ENCODE results near the gene HIVEP2.

Gene HIVEP2

DNA sequence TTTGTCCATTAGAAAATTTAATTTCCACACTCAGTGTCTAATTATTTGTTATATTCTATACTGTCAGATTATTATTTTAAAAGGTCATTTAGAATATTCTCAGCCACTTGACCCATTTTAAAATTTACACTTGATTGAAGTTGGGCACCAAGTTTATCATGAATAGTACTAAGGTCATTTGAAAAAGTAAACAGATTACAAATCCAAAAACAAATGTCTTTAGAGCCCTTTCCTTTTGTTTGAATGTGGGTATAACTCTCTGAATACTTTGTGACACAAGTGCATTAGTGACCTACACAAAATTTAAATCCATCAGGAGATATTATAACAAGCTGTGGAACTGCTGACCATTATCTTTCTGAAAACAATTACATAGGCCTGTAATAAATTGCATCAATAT lies 11.3 kb downstream of the HIVEP2 start:
- H2BK120ac ChIP-seq (ENCODE audit: low read depth, low read length) = no peak overlapping the region
- H3K18ac ChIP-seq (ENCODE audit: low read length) = no peak overlapping the region
- H3K36me3 ChIP-seq (ENCODE audit: control insufficient read depth, insufficient read depth, low read length) = no peaks in the 10 kb centered on the region
- H4K8ac ChIP-seq (ENCODE audit: low read depth, low read length) = no peak overlapping the region
- no peak overlapping the region for H3K4ac ChIP-seq (ENCODE audit: low read depth, low read length)
- no peak overlapping the region for H3K23ac ChIP-seq (ENCODE audit: low read length)
- no peak overlapping the region for H2BK15ac ChIP-seq (replicated peaks; ENCODE audit: low read depth)
- no peak overlapping the region for H4K5ac ChIP-seq (ENCODE audit: low read length)
- peaks cover 2% of the 10 kb centered on the region for H3K79me2 ChIP-seq (ENCODE audit: control insufficient read depth, insufficient read depth, low read length)
- peaks cover 4% of the 10 kb centered on the region for H3K79me1 ChIP-seq (ENCODE audit: low read length)
- no peak overlapping the region for H3K4me3 ChIP-seq (ENCODE audit: low read length)
- no peak overlapping the region for H3K9ac ChIP-seq (ENCODE audit: low read length)
- H3K27me3 ChIP-seq (ENCODE audit: insufficient read depth, low read length, poor library complexity) = no peaks in the 10 kb centered on the region
- H2AK5ac ChIP-seq (ENCODE audit: low read length) = no peak overlapping the region
- H2BK5ac ChIP-seq (ENCODE audit: low read length) = no peak overlapping the region
- no peak overlapping the region for H3K56ac ChIP-seq (ENCODE audit: low read length)
- H3K4me2 ChIP-seq (ENCODE audit: low read length) = no peak overlapping the region
- no peaks in the 10 kb centered on the region for H3K4me1 ChIP-seq (ENCODE audit: control insufficient read depth, low read depth, low read length)
- DNase-seq = no peak
- H3K27ac ChIP-seq (ENCODE audit: low read depth, low read length) = no peak overlapping the region

DNA sequence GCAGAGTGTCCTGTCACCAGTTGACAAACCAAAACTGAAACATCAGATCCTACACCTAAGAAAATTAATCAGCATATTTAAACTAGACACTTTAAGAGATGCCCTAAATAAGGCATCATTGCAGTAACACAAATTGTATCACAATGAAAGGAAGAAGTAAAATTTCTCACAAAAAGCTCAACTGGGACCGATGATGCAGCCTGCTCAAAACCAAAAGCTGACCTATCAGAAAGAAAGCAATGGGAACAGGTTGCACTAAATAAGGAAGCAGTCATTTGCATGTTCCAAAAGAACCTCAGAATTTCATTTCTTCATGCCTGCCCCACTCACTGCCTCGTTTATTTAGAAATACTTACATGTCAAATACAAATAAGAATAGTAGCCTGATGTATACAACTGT lies 12.1 kb downstream of the HIVEP2 start:
- H2AK5ac ChIP-seq (ENCODE audit: low read length) = no peak overlapping the region
- no peak overlapping the region for H3K23ac ChIP-seq (ENCODE audit: low read length)
- H4K8ac ChIP-seq (ENCODE audit: low read depth, low read length) = no peak overlapping the region
- no peak overlapping the region for H3K18ac ChIP-seq (ENCODE audit: low read length)
- WGBS (ENCODE audit: extremely low coverage, insufficient coverage, low lambda C conversion rate) = no CpG with 5 or more reads among the region's 2 CpGs
- H3K4ac ChIP-seq (ENCODE audit: low read depth, low read length) = no peak overlapping the region
- H2BK120ac ChIP-seq (ENCODE audit: low read depth, low read length) = no peak overlapping the region
- H3K4me2 ChIP-seq (ENCODE audit: low read length) = no peak overlapping the region
- no peak overlapping the region for H2BK5ac ChIP-seq (ENCODE audit: low read length)
- no peak overlapping the region for H3K4me3 ChIP-seq (ENCODE audit: low read length)
- H3K79me1 ChIP-seq (ENCODE audit: low read length) = peaks cover 4% of the 10 kb centered on the region
- H3K27ac ChIP-seq (ENCODE audit: low read depth, low read length) = no peak overlapping the region
- H3K27me3 ChIP-seq (ENCODE audit: insufficient read depth, low read length, poor library complexity) = no peaks in the 10 kb centered on the region
- no peaks in the 10 kb centered on the region for H3K4me1 ChIP-seq (ENCODE audit: control insufficient read depth, low read depth, low read length)
- H3K56ac ChIP-seq (ENCODE audit: low read length) = no peak overlapping the region
- peaks cover 2% of the 10 kb centered on the region for H3K79me2 ChIP-seq (ENCODE audit: control insufficient read depth, insufficient read depth, low read length)
- DNase-seq = no peak
- H3K36me3 ChIP-seq (ENCODE audit: control insufficient read depth, insufficient read depth, low read length) = no peaks in the 10 kb centered on the region
- H3K9ac ChIP-seq (ENCODE audit: low read length) = no peak overlapping the region
- H4K5ac ChIP-seq (ENCODE audit: low read length) = no peak overlapping the region
- H2BK15ac ChIP-seq (replicated peaks; ENCODE audit: low read depth) = no peak overlapping the region

DNA sequence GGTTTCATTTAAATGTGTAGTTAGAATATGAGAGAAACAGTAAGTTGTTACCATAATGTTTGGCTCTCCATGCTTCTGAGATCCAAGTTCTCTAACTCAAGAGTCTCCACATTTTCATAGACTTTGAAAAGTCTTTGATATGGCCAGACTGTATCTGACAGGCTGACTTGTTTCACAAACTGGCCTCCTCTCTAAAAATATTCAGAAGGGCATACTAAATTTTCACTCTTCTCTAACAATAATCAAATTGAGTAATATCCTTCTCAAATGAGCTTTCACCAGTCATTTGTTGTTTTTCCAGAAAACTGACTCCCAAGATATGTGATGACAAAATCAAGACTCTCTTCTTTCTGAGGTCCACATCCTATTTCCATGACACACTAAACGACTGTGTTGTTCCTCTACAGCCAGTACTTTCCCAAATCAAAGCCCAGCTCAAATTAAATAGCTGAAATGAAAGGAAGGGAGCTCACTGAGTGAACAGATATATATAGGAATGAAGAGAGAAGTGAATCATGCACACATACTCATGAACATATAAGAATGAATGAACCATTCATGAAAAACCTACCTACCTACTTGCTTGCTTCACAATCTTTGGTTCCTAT lies 15.1 kb downstream of the HIVEP2 start:
- no peak overlapping the region for H2AK5ac ChIP-seq (ENCODE audit: low read length)
- no peak overlapping the region for H3K27ac ChIP-seq (ENCODE audit: low read depth, low read length)
- no peak overlapping the region for H2BK120ac ChIP-seq (ENCODE audit: low read depth, low read length)
- DNase-seq = no peak
- no peak overlapping the region for H3K56ac ChIP-seq (ENCODE audit: low read length)
- WGBS (ENCODE audit: extremely low coverage, insufficient coverage, low lambda C conversion rate) = no CpG with 5 or more reads among the region's 1 CpG
- peaks cover 3% of the 10 kb centered on the region for H3K79me1 ChIP-seq (ENCODE audit: low read length)
- no peak overlapping the region for H4K5ac ChIP-seq (ENCODE audit: low read length)
- no peaks in the 10 kb centered on the region for H3K36me3 ChIP-seq (ENCODE audit: control insufficient read depth, insufficient read depth, low read length)
- no peak overlapping the region for H2BK5ac ChIP-seq (ENCODE audit: low read length)
- H3K9ac ChIP-seq (ENCODE audit: low read length) = no peak overlapping the region
- no peaks in the 10 kb centered on the region for H3K79me2 ChIP-seq (ENCODE audit: control insufficient read depth, insufficient read depth, low read length)
- no peak overlapping the region for H3K23ac ChIP-seq (ENCODE audit: low read length)
- no peak overlapping the region for H2BK15ac ChIP-seq (replicated peaks; ENCODE audit: low read depth)
- no peak overlapping the region for H3K4ac ChIP-seq (ENCODE audit: low read depth, low read length)
- H4K8ac ChIP-seq (ENCODE audit: low read depth, low read length) = no peak overlapping the region
- H3K4me1 ChIP-seq (ENCODE audit: control insufficient read depth, low read depth, low read length) = no peaks in the 10 kb centered on the region
- no peak overlapping the region for H3K4me3 ChIP-seq (ENCODE audit: low read length)
- H3K4me2 ChIP-seq (ENCODE audit: low read length) = no peak overlapping the region
- no peak overlapping the region for H3K18ac ChIP-seq (ENCODE audit: low read length)
- H3K27me3 ChIP-seq (ENCODE audit: insufficient read depth, low read length, poor library complexity) = no peaks in the 10 kb centered on the region

DNA sequence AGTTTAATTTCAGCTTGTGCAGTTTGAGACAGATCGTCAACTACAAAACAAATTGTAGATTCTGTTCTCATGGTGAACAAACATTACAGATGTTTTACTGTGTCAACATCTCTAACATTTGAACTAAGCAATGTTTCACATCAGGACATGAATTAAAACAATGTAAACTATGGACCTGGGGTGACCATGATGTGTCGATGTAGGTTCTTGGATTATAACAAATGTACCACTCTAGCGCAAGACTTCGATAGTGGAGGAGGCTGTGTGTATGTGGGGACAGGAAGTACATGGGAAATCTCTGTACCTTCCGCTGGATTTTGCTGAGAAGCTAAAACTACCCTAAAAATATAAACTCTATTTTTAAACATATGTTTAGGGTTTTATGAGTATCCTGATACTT lies 17.1 kb downstream of the HIVEP2 start:
- no CpG with 5 or more reads among the region's 5 CpGs for WGBS (ENCODE audit: extremely low coverage, insufficient coverage, low lambda C conversion rate)
- H3K4me2 ChIP-seq (ENCODE audit: low read length) = no peak overlapping the region
- H2BK120ac ChIP-seq (ENCODE audit: low read depth, low read length) = no peak overlapping the region
- H2BK5ac ChIP-seq (ENCODE audit: low read length) = no peak overlapping the region
- H4K8ac ChIP-seq (ENCODE audit: low read depth, low read length) = no peak overlapping the region
- H3K79me1 ChIP-seq (ENCODE audit: low read length) = no peaks in the 10 kb centered on the region
- H3K4me3 ChIP-seq (ENCODE audit: low read length) = no peak overlapping the region
- H3K27ac ChIP-seq (ENCODE audit: low read depth, low read length) = no peak overlapping the region
- H3K79me2 ChIP-seq (ENCODE audit: control insufficient read depth, insufficient read depth, low read length) = no peaks in the 10 kb centered on the region
- H2AK5ac ChIP-seq (ENCODE audit: low read length) = no peak overlapping the region
- no peaks in the 10 kb centered on the region for H3K36me3 ChIP-seq (ENCODE audit: control insufficient read depth, insufficient read depth, low read length)
- no peak overlapping the region for H2BK15ac ChIP-seq (replicated peaks; ENCODE audit: low read depth)
- no peak overlapping the region for H3K4ac ChIP-seq (ENCODE audit: low read depth, low read length)
- no peak overlapping the region for H3K23ac ChIP-seq (ENCODE audit: low read length)
- H3K27me3 ChIP-seq (ENCODE audit: insufficient read depth, low read length, poor library complexity) = no peaks in the 10 kb centered on the region
- no peak overlapping the region for H4K5ac ChIP-seq (ENCODE audit: low read length)
- H3K9ac ChIP-seq (ENCODE audit: low read length) = no peak overlapping the region
- no peak overlapping the region for H3K56ac ChIP-seq (ENCODE audit: low read length)
- H3K4me1 ChIP-seq (ENCODE audit: control insufficient read depth, low read depth, low read length) = no peaks in the 10 kb centered on the region
- DNase-seq = no peak
- no peak overlapping the region for H3K18ac ChIP-seq (ENCODE audit: low read length)

DNA sequence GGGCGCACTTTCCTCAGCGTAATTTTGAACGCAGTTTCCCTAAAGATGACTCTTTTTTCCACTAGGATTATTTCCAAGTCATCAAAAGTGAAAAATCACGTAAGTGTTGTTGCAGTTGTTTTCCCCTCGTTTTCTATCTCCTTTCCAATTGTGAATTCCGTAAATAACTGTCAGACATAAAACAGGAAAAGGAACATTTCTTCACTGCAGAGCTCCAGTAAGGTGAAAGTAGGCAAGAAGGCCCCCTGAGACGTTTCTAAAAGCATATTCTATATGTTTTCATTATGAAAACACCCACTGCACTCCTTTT lies 17.8 kb downstream of the HIVEP2 start:
- WGBS (ENCODE audit: extremely low coverage, insufficient coverage, low lambda C conversion rate) = no CpG with 5 or more reads among the region's 7 CpGs
- Histone ChIP-seq H3K27ac (ENCODE audit: low read depth, low read length) (no peak overlapping the region), H3K27me3 (ENCODE audit: insufficient read depth, low read length, poor library complexity) (no peaks in the 10 kb centered on the region), H3K4me2 (ENCODE audit: low read length) (peak overlapping the region; percentile 55), H3K4me3 (ENCODE audit: low read length) (peak overlapping the region; percentile 59), H3K23ac (ENCODE audit: low read length) (no peak overlapping the region), H3K79me2 (ENCODE audit: control insufficient read depth, insufficient read depth, low read length) (no peaks in the 10 kb centered on the region), H3K36me3 (ENCODE audit: control insufficient read depth, insufficient read depth, low read length) (no peaks in the 10 kb centered on the region), H4K5ac (ENCODE audit: low read length) (no peak overlapping the region), H3K4me1 (ENCODE audit: control insufficient read depth, low read depth, low read length) (no peaks in the 10 kb centered on the region), H3K18ac (ENCODE audit: low read length) (peak overlapping the region; percentile 60), H3K4ac (ENCODE audit: low read depth, low read length) (no peak overlapping the region), H2BK5ac (ENCODE audit: low read length) (no peak overlapping the region), H2AK5ac (ENCODE audit: low read length) (no peak overlapping the region), H2BK15ac (replicated peaks; ENCODE audit: low read depth) (no peak overlapping the region), H2BK120ac (ENCODE audit: low read depth, low read length) (no peak overlapping the region), H3K56ac (ENCODE audit: low read length) (peak overlapping the region; percentile 86), H3K79me1 (ENCODE audit: low read length) (no peaks in the 10 kb centered on the region), H4K8ac (ENCODE audit: low read depth, low read length) (no peak overlapping the region), H3K9ac (ENCODE audit: low read length) (peak overlapping the region; percentile 74)
- no peak for DNase-seq

DNA sequence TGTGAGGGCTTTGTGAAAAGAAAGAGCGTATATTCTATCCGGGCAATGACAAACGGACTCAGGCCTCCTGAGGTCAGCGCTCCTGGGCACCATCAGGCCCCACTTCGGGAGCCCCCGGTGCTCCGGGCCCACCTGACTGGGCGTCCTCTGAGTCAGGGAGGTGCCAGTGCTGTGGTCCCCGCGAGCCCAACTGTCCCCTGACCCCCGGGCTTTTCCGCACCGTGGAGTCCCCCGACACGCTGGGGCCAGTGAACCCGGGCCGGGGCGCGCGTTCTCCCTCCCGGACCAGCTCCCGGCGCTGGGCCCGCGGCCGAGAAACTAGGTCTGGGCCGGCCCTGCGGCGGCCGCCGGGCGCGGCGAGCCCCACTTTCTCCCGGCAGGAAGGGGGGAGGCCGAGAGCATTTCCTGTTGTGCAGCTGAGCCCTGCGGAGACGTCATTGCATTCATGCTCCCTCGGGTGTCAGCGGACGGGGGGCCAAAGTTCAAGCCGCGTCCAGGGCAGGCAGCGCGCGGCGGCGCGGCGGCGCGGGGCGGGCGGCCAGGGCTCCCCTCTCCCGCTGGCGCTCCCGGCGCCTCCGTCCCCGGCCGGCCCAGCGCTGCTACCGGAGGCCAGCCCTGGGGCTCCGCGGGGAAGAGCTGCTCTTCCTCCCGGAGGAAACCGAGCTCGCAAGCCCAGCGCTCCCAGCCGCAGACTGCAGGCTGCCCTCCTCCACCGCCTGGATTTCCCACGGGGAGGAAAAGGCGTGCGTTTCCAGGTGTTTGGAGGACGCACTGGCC lies 18.3 kb downstream of the HIVEP2 start:
- Histone ChIP-seq H2AK5ac (ENCODE audit: low read length) (no peak overlapping the region), H3K4me2 (ENCODE audit: low read length) (peak overlapping the region; percentile 55), H3K4ac (ENCODE audit: low read depth, low read length) (no peak overlapping the region), H2BK120ac (ENCODE audit: low read depth, low read length) (no peak overlapping the region), H3K4me3 (ENCODE audit: low read length) (peak overlapping the region; percentile 59), H4K5ac (ENCODE audit: low read length) (no peak overlapping the region), H3K4me1 (ENCODE audit: control insufficient read depth, low read depth, low read length) (no peaks in the 10 kb centered on the region), H3K27me3 (ENCODE audit: insufficient read depth, low read length, poor library complexity) (no peaks in the 10 kb centered on the region), H3K36me3 (ENCODE audit: control insufficient read depth, insufficient read depth, low read length) (no peaks in the 10 kb centered on the region), H3K27ac (ENCODE audit: low read depth, low read length) (peak overlapping the region; percentile 41), H3K23ac (ENCODE audit: low read length) (no peak overlapping the region), H2BK5ac (ENCODE audit: low read length) (no peak overlapping the region), H3K18ac (ENCODE audit: low read length) (peak overlapping the region; percentile 60), H3K56ac (ENCODE audit: low read length) (peak overlapping the region; percentile 86), H3K9ac (ENCODE audit: low read length) (peak overlapping the region; percentile 74), H3K79me2 (ENCODE audit: control insufficient read depth, insufficient read depth, low read length) (no peaks in the 10 kb centered on the region), H2BK15ac (replicated peaks; ENCODE audit: low read depth) (no peak overlapping the region), H3K79me1 (ENCODE audit: low read length) (no peaks in the 10 kb centered on the region), H4K8ac (ENCODE audit: low read depth, low read length) (no peak overlapping the region)
- WGBS (ENCODE audit: extremely low coverage, insufficient coverage, low lambda C conversion rate) = no CpG with 5 or more reads among the region's 75 CpGs
- DNase-seq = peak; percentile 75
